K562 (cell line): ENCODE data around the gene B3GNT4. TPM values are rescaled to one million over a fixed set of nuclear protein-coding genes. Genes with fewer than 3 reads are reported as not detected.

Source experiments
- BACH1 ChIP-seq: fragments of 200-800 bp; sonication (Bioruptor generic); IDR thresholded peaks from 2 replicates; pipeline ENCODE4 v1.6.1; 2016; ENCODE audit warnings: missing genetic modification characterization, missing compliant biosample characterization
- CBFA2T2 ChIP-seq: fragments of 450-650 bp; conservative IDR thresholded peaks from 2 replicates; pipeline ENCODE4 v1.6.1; 2017; ENCODE audit warnings: mild to moderate bottlenecking
- CREB1 ChIP-seq, 2 experiments: sonication (generic) in 1 of 2; formaldehyde crosslinking in 1 of 2; IDR thresholded peaks; 2 replicates each; pipeline versions ENCODE4 v1.6.1 to v1.8.0; 2012 to 2022; ENCODE audit warnings: inconsistent platforms in 1 of 2, mild to moderate bottlenecking in 1 of 2, missing genetic modification reagents in 1 of 2, moderate library complexity in 1 of 2
- FOXK2 ChIP-seq, 2 experiments: fragments of 450-650 bp; IDR thresholded peaks in 1 of 2; conservative IDR thresholded peaks in 1 of 2; 2 replicates each; pipeline ENCODE4 v1.6.1; 2016; ENCODE audit warnings: low read depth in 2 of 2, mild to moderate bottlenecking in 1 of 2
- GATA2 ChIP-seq: sonication (generic); formaldehyde crosslinking; IDR thresholded peaks from 2 replicates; pipeline ENCODE4 v1.4.0; 2020; ENCODE audit warnings: mild to moderate bottlenecking, missing genetic modification reagents
- GTF2F1 ChIP-seq: IDR thresholded peaks from 2 replicates; pipeline ENCODE4 v1.6.1; 2011; ENCODE audit warnings: low read depth, low read length, improper control_type of control experiment
- GTF3C2 ChIP-seq: IDR thresholded peaks from 3 replicates; pipeline ENCODE4 v1.6.1; 2011; ENCODE audit warnings: borderline replicate concordance, mild to moderate bottlenecking, moderate library complexity; ENCODE audit not compliant: insufficient read length; ENCODE audit errors: extremely low read depth
- HDAC1 ChIP-seq, 2 experiments: fragments of 450-650 bp; IDR thresholded peaks; 2 replicates each; pipeline ENCODE4 v1.6.1; 2016 to 2017; ENCODE audit warnings: inconsistent platforms in 1 of 2, mild to moderate bottlenecking in 1 of 2, moderate library complexity in 1 of 2
- KLF16 ChIP-seq: IDR thresholded peaks from 2 replicates; pipeline ENCODE4 v1.6.1; 2016; ENCODE audit warnings: antibody characterized with exemption
- L3MBTL2 ChIP-seq: fragments of 450-650 bp; IDR thresholded peaks from 2 replicates; pipeline ENCODE4 v1.6.1; 2016; ENCODE audit warnings: mild to moderate bottlenecking, moderate library complexity
- MYNN ChIP-seq, 2 experiments: sonication (generic); formaldehyde crosslinking in 1 of 2; IDR thresholded peaks; 2 replicates each; pipeline versions ENCODE4 v1.5.0 to v1.6.1; 2016 to 2020; ENCODE audit warnings: antibody characterized with exemption in 1 of 2, missing genetic modification reagents in 1 of 2
- NR2C2 ChIP-seq, 2 experiments: fragments of 200-800 bp in 1 of 2; sonication (Bioruptor generic) in 1 of 2; sonication (generic) in 1 of 2; formaldehyde crosslinking in 1 of 2; IDR thresholded peaks; 2 replicates each; pipeline versions ENCODE4 v1.6.1 to v1.8.0; 2016 to 2022; ENCODE audit warnings: mild to moderate bottlenecking in 1 of 2, missing compliant biosample characterization in 1 of 2, missing genetic modification characterization in 1 of 2, missing genetic modification reagents in 1 of 2
- NR4A1 ChIP-seq, 2 experiments: fragments of 250-450 bp in 1 of 2; fragments of 450-650 bp in 1 of 2; sonication (Bioruptor Pico) in 1 of 2; IDR thresholded peaks; 2 replicates each; pipeline versions ENCODE4 v1.4.0 to v1.6.1; 2016 to 2020; ENCODE audit warnings: mild to moderate bottlenecking in 2 of 2, missing compliant biosample characterization in 1 of 2, missing genetic modification characterization in 1 of 2, moderate library complexity in 1 of 2
- PTBP1 ChIP-seq: fragments of 200-400 bp; formaldehyde crosslinking; IDR thresholded peaks from 2 replicates; pipeline ENCODE4 v1.6.1; 2017; ENCODE audit warnings: low read depth, low read length
- RFX5 ChIP-seq: IDR thresholded peaks from 2 replicates; pipeline ENCODE4 v1.6.1; 2011; ENCODE audit warnings: low read depth, mild to moderate bottlenecking, improper control_type of control experiment, low read length
- RFX7 ChIP-seq: fragments of 250-450 bp; sonication (Bioruptor Pico); IDR thresholded peaks from 2 replicates; pipeline ENCODE4 v1.5.1; 2021; ENCODE audit warnings: mild to moderate bottlenecking
- RUNX1 ChIP-seq: sonication (generic); IDR thresholded peaks from 2 replicates; pipeline ENCODE4 v1.6.1; 2016; ENCODE audit warnings: antibody characterized with exemption, low read depth
- SNIP1 ChIP-seq: fragments of 450-650 bp; IDR thresholded peaks from 2 replicates; pipeline ENCODE4 v1.7.1; 2017; ENCODE audit warnings: low read depth, mild to moderate bottlenecking
- TAL1 ChIP-seq: fragments of 450-650 bp; IDR thresholded peaks from 2 replicates; pipeline ENCODE4 v1.6.1; 2016; ENCODE audit warnings: mild to moderate bottlenecking
- TFAM ChIP-seq: fragments of 250-450 bp; sonication (Bioruptor Pico); conservative IDR thresholded peaks from 2 replicates; pipeline ENCODE4 v1.5.0; 2021; ENCODE audit warnings: mild to moderate bottlenecking, moderate library complexity
- TSC22D4 ChIP-seq: fragments of 450-650 bp; IDR thresholded peaks from 2 replicates; pipeline ENCODE4 v1.6.1; 2016; ENCODE audit warnings: missing genetic modification characterization, missing biosample characterization, control low read depth
- ZNF174 ChIP-seq: fragments of 250-450 bp; sonication (Bioruptor Pico); IDR thresholded peaks from 2 replicates; pipeline ENCODE4 v1.4.0; 2020; ENCODE audit warnings: mild to moderate bottlenecking
- ZNF511 ChIP-seq: sonication (generic); formaldehyde crosslinking; IDR thresholded peaks from 2 replicates; pipeline ENCODE4 v1.8.0; 2022; ENCODE audit warnings: mild to moderate bottlenecking, missing genetic modification reagents
- ZNF561 ChIP-seq: fragments of 450-650 bp; formaldehyde crosslinking; conservative IDR thresholded peaks from 2 replicates; pipeline ENCODE4 v1.4.0; 2020; ENCODE audit warnings: mild to moderate bottlenecking, moderate library complexity
- ZNF583 ChIP-seq: fragments of 250-450 bp; sonication (Bioruptor Pico); IDR thresholded peaks from 2 replicates; pipeline ENCODE4 v1.4.0; 2020
- polyA plus RNA-seq, 8 experiments: library from polyadenylated mRNA; depleted of rRNA in 4 of 8; stranded (reverse) in 5 of 8; unstranded in 3 of 8; fragments of >200 nt; fragmentation: Nextera tagmentation in 2 of 8; fragmentation: Illumina TruSeq in 1 of 8; extraction: Ambion mirVana in 2 of 8; extraction: Trizol in 1 of 8; gene quantifications; 2 replicates each; pipeline versions ENCODE4 v1.2.1 to v1.2.3, GENCODE V29; 2011 to 2014; ENCODE audit warnings: inconsistent platforms in 1 of 8, missing spikeins in 1 of 8
- total RNA-seq, 7 experiments: library from RNA; depleted of rRNA in 6 of 7; stranded (reverse); fragments of >200 nt in 6 of 7; fragmentation: Illumina TruSeq in 2 of 7; extraction: Trizol in 2 of 7; gene quantifications; 2 replicates each; pipeline versions ENCODE4 v1.2.1 to v1.2.3, GENCODE V29; 2011 to 2021; ENCODE audit warnings: low replicate concordance in 1 of 7

Gene B3GNT4
- total and polyA plus RNA-seq, 9 of the 15 experiments (the other 6 are each of a cell fraction or from before 2014, with no cell fraction given) = 0.17 to 3.2 (median 1.3) TPM

- TF ChIP-seq FOXK2 (conservative IDR thresholded peaks at IDR 0.05 in 1 of 2, IDR thresholded peaks at IDR 0.05 in 1 of 2; ENCODE audit: low read depth in 2 of 2) = no peak
- TF ChIP-seq ZNF583 (CRISPR knock-in tag) = peak; percentile 53; the same call in 1 of the 2 replicates
- no peak for TF ChIP-seq ZNF174
- no peak for TF ChIP-seq GATA2 (CRISPR knock-in tag)
- TF ChIP-seq CREB1 (IDR thresholded peaks at IDR 0.05) = no peak
- no peak for TF ChIP-seq CREB1 (CRISPR knock-in tag; IDR thresholded peaks at IDR 0.05)
- no peak for TF ChIP-seq TSC22D4 (tag)
- TF ChIP-seq PTBP1 = no peak
- no peak for TF ChIP-seq ZNF561 (CRISPR knock-in tag)
- TF ChIP-seq TFAM (CRISPR knock-in tag) = no peak
- peak; percentile 89 for TF ChIP-seq NR4A1 (CRISPR knock-in tag; IDR thresholded peaks at IDR 0.05)
- TF ChIP-seq NR4A1 (tag; IDR thresholded peaks at IDR 0.05) = no peak
- TF ChIP-seq RFX7 (CRISPR knock-in tag) = no peak
- TF ChIP-seq RUNX1 = no peak
- TF ChIP-seq MYNN (IDR thresholded peaks at IDR 0.05) = no peak
- TF ChIP-seq MYNN (CRISPR knock-in tag; IDR thresholded peaks at IDR 0.05) = no peak
- TF ChIP-seq HDAC1 (IDR thresholded peaks at IDR 0.05) = peak; percentile 15 to 97; a peak in 2 of 4 replicates
- TF ChIP-seq KLF16 = no peak
- no peak for TF ChIP-seq RFX5
- no peak for TF ChIP-seq BACH1 (tag)
- TF ChIP-seq CBFA2T2 = no peak
- no peak; the same call in 1 of the 2 replicates for TF ChIP-seq GTF2F1
- no peak for TF ChIP-seq NR2C2 (CRISPR knock-in tag; IDR thresholded peaks at IDR 0.05)
- TF ChIP-seq NR2C2 (tag; IDR thresholded peaks at IDR 0.05) = no peak
- peak; percentile 99 for TF ChIP-seq ZNF511
- no peak for TF ChIP-seq GTF3C2
- TF ChIP-seq L3MBTL2 = peak; percentile 100
- no peak for TF ChIP-seq SNIP1
- TF ChIP-seq TAL1 = no peak
These were observed 23.0 kb downstream of the B3GNT4 start (continued) for GRCh38 chr12:122226366-122227125.
